DMS114 treated with DMSO at 0.1 percent for 48 hours (cell line): ENCODE data around the gene ST7L.

Experiments used
- DNase-seq: peaks from one replicate; lab custom pipeline; 2025; ENCODE audit not compliant: unreplicated experiment; lab: John Stamatoyannopoulos, UW

Gene ST7L

GRCh38 chr1:112618114-112618720 lies 724 bp downstream of the ST7L start:
- peak; percentile 33 for DNase-seq

GRCh38 chr1:112614460-112615065 lies 4.4 kb downstream of the ST7L start:
- DNase-seq = peak; percentile 40

- no peak for DNase-seq
Observed at GRCh38 chr1:112605633-112606327, 13.2 kb downstream of the ST7L start.

GRCh38 chr1:112603541-112603940 lies 15.4 kb downstream of the ST7L start:
- DNase-seq = no peak

GRCh38 chr1:112603012-112603411 lies 15.9 kb downstream of the ST7L start:
- no peak for DNase-seq

GRCh38 chr1:112599477-112599876 lies 19.5 kb downstream of the ST7L start:
- DNase-seq = no peak

GRCh38 chr1:112594208-112594876 lies 24.6 kb downstream of the ST7L start:
- DNase-seq = no peak

- no peak for DNase-seq
Observed at GRCh38 chr1:112589766-112590165, 29.2 kb downstream of the ST7L start.

GRCh38 chr1:112583366-112583765 lies 35.6 kb downstream of the ST7L start:
- no peak for DNase-seq

- DNase-seq = no peak
Observed at GRCh38 chr1:112581586-112582192, 37.3 kb downstream of the ST7L start.

GRCh38 chr1:112579801-112580510 lies 39.0 kb downstream of the ST7L start:
- DNase-seq = no peak

- no peak for DNase-seq
Observed at GRCh38 chr1:112576240-112576639, 42.7 kb downstream of the ST7L start.

GRCh38 chr1:112575154-112575804 lies 43.7 kb downstream of the ST7L start:
- DNase-seq = no peak

- DNase-seq = no peak
Observed at GRCh38 chr1:112565800-112566199, 53.1 kb downstream of the ST7L start.

- no peak for DNase-seq
Observed at GRCh38 chr1:112564081-112564480, 54.9 kb downstream of the ST7L start.

GRCh38 chr1:112563341-112563740 lies 55.6 kb downstream of the ST7L start:
- no peak for DNase-seq

GRCh38 chr1:112558634-112559033 lies 60.3 kb downstream of the ST7L start:
- no peak for DNase-seq

GRCh38 chr1:112557385-112557784 lies 61.6 kb downstream of the ST7L start:
- DNase-seq = no peak

- DNase-seq = no peak
Observed at GRCh38 chr1:112554411-112554810, 64.5 kb downstream of the ST7L start.

- DNase-seq = no peak
Observed at GRCh38 chr1:112549590-112549989, 69.4 kb downstream of the ST7L start.
